Stomach smooth muscle (tissue), 2 donors: ENCODE measurements around the gene INPP4A.

Source experiments
- H3K27ac ChIP-seq: one replicate; pipeline ENCODE4 v1.7.0; 2013; ENCODE audit warnings: mild to moderate bottlenecking, low read length, inconsistent platforms
- H3K27me3 ChIP-seq, 2 donors: one replicate each; pipeline ENCODE4 v1.7.0; 2013; ENCODE audit warnings: low read length in 2 of 2; ENCODE audit not compliant: insufficient read depth in 2 of 2, control insufficient read depth in 1 of 2
- H3K36me3 ChIP-seq, 2 donors: one replicate each; pipeline ENCODE4 v1.7.0; 2013; ENCODE audit warnings: low read length in 2 of 2; ENCODE audit not compliant: control insufficient read depth in 2 of 2, insufficient read depth in 2 of 2
- H3K4me1 ChIP-seq: one replicate; pipeline ENCODE4 v1.7.0; 2013; ENCODE audit warnings: low read length; ENCODE audit not compliant: control insufficient read depth, insufficient read depth
- H3K4me3 ChIP-seq, 2 donors: one replicate each; pipeline ENCODE4 v1.7.0; 2013; ENCODE audit warnings: low read length in 2 of 2
- H3K9ac ChIP-seq, 2 donors: one replicate each; pipeline ENCODE4 v1.7.0; 2013; ENCODE audit warnings: low read length in 2 of 2, mild to moderate bottlenecking in 1 of 2
- H3K9me3 ChIP-seq, 2 donors: one replicate each; pipeline ENCODE4 v1.7.0; 2013; ENCODE audit warnings: low read length in 2 of 2; ENCODE audit not compliant: control insufficient read depth in 2 of 2
- donor health status: healthy.
- donor health status: Pancreatic carcinoma.

Gene INPP4A

GRCh38 chr2:98486374-98486981 lies 41.8 kb downstream of the INPP4A start:
- Histone ChIP-seq H3K4me3 (no peak overlapping the region), H3K4me1 (peaks cover 22% of the 10 kb centered on the region), H3K36me3 (no peaks in the 10 kb centered on the region), H3K27me3 (no peaks in the 10 kb centered on the region), H3K9me3 (no peaks in the 10 kb centered on the region), H3K9ac (no peak overlapping the region), H3K27ac (no peak overlapping the region)

GRCh38 chr2:98487101-98487805 lies 42.6 kb downstream of the INPP4A start:
- Histone ChIP-seq H3K27ac (no peak overlapping the region), H3K36me3 (no peaks in the 10 kb centered on the region), H3K4me3 (no peak overlapping the region), H3K9ac (no peak overlapping the region), H3K4me1 (peaks cover 25% of the 10 kb centered on the region), H3K9me3 (no peaks in the 10 kb centered on the region), H3K27me3 (no peaks in the 10 kb centered on the region)

DNA sequence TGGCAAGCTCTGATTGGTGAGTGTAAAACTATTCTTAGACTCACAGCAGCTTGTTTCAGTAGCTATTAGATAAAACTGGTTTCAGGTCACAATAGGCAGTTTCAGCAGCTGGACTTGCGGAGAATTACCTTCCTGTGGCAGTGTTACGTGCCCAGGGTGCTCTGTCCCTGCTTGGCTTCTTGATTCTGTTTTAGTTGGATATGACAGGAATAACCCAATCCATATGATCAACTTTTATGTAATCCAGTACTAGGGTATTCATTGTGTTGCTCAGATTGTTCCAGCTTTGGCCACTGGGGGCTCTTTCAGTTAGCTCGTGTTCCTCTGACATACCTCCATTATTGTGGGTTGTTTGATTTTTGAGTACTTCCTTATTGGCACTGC lies 43.1 kb downstream of the INPP4A start:
- peaks cover 28% of the 10 kb centered on the region for H3K4me1 ChIP-seq
- no peak overlapping the region for H3K9ac ChIP-seq
- H3K4me3 ChIP-seq: no peak overlapping the region
- no peaks in the 10 kb centered on the region for H3K9me3 ChIP-seq
- H3K27ac ChIP-seq: no peak overlapping the region
- no peaks in the 10 kb centered on the region for H3K27me3 ChIP-seq
- no peaks in the 10 kb centered on the region for H3K36me3 ChIP-seq

- H3K9me3 ChIP-seq: no peaks in the 10 kb centered on the region
- H3K9ac ChIP-seq: no peak overlapping the region
- peaks cover 28% of the 10 kb centered on the region for H3K4me1 ChIP-seq
- H3K27ac ChIP-seq: no peak overlapping the region
- no peak overlapping the region for H3K4me3 ChIP-seq
- no peaks in the 10 kb centered on the region for H3K36me3 ChIP-seq
- H3K27me3 ChIP-seq: no peaks in the 10 kb centered on the region
Measured at GRCh38 chr2:98488252-98488651, 43.6 kb downstream of the INPP4A start.

DNA sequence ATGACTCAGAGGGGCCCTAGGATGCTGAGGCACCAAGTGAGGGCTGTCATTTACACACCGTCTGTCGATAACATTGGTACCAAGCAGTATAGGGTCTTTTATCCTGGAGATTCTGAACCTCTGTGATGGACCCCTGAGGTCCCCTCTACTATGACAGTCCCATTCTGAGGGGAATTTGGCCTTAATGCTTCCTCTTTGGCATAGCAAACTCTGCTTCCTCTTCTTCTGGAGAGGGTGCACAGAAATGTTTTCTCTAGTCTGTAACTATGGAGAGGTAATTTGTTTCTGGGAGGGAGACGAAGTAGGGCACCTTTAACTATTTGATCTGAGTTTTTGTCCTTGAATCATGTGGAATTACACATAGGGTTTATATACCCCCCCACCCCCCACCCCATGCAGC lies 44.8 kb downstream of the INPP4A start:
- Histone ChIP-seq H3K9me3 (no peaks in the 10 kb centered on the region), H3K27ac (no peak overlapping the region), H3K36me3 (no peaks in the 10 kb centered on the region), H3K27me3 (no peaks in the 10 kb centered on the region), H3K4me3 (no peak overlapping the region), H3K4me1 (peaks cover 33% of the 10 kb centered on the region), H3K9ac (no peak overlapping the region)

DNA sequence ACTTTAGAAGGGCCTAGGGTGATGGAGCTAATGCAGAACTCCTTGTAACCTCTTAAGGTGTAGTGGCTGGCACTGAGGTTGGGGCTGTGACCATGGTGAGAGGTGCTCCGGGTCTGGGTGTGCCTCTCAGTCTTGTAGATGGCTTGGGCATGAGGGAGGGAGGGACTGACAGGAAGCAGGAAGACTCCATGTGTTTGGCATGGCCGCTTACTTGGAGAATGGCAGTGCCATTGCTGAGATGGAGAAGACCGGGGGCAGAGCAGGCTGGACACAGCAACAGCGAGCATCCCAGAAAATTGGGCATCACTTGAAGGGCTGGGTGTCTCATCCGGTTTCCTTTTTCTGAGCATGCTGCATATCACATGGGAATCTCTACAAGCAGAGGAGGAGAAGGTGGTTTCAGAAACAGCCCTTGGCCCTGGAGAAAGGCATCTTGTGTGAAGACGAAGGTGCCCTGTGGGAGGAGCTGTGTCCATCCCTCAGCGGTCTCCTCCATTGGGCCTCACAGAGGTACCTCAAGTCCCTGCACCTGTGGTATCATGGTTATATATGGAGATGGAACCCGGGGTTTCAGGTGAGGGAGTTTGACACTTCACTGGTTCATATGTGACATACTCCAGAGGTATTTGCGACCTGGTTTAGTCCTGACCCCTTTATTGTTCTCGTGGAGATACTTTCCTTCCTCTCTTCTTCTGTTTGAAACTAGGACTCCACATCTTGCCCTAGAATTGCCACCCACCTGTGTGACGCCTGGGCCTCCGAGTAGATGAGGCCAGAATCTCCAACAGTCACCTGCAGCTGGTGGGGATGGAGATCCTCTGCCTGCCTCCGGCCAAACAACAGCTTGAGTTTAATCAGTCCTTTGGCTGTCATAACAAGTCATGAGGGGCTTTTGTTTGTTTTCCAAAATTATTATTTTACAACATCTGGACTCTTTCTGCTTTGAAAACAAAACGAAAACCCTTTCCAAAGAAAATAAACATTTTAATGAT lies 45.6 kb downstream of the INPP4A start:
- peaks cover 39% of the 10 kb centered on the region for H3K4me1 ChIP-seq
- H3K27ac ChIP-seq: no peak overlapping the region
- H3K4me3 ChIP-seq: no peak overlapping the region
- no peak overlapping the region for H3K9ac ChIP-seq
- H3K9me3 ChIP-seq: no peaks in the 10 kb centered on the region
- no peaks in the 10 kb centered on the region for H3K27me3 ChIP-seq
- H3K36me3 ChIP-seq: no peaks in the 10 kb centered on the region

DNA sequence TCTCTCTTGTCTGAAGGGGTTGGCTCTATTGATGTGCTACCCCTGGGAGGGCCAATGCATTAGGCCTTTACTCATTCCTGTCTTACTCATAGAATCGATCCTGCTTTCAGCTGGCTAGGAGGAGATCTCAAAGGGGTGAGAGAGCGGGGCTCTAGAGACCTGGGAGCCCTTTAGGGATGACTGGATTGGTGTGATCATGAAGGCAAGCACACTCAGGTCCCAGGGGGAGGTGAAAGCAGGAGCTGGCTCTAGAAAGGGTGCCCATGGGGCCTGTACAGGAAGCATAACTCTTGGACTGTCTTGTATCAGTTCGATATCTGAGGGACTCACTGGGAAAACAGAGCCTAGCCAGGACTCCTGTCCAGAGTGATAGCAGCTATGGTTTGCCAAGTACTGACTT lies 47.8 kb downstream of the INPP4A start:
- Histone ChIP-seq H3K9me3 (no peaks in the 10 kb centered on the region), H3K4me1 (peaks cover 37% of the 10 kb centered on the region), H3K27me3 (no peaks in the 10 kb centered on the region), H3K27ac (no peak overlapping the region), H3K9ac (no peak overlapping the region), H3K4me3 (no peak overlapping the region), H3K36me3 (no peaks in the 10 kb centered on the region)

DNA sequence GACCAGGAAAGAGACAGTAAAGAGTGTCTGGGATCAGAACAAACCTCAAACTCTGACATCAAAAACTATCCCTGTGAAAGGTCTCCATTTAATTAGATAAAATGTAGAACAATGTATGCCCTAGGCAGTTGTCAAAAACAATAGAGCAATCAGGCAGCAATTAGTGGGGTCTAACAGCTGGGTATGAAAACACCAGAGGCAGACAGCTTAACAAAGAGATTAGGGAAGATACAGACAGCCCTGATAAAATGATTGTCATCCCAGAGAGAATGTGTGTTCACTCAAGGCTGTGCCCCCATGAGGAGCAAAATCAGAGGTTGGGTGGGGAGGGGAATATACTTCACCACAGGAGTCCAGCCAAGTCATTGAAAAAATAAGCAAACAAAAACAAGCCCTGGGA lies 50.0 kb downstream of the INPP4A start:
- Histone ChIP-seq H3K4me1 (peaks cover 32% of the 10 kb centered on the region), H3K27ac (no peak overlapping the region), H3K9ac (no peak overlapping the region), H3K4me3 (no peak overlapping the region), H3K36me3 (no peaks in the 10 kb centered on the region), H3K9me3 (no peaks in the 10 kb centered on the region), H3K27me3 (no peaks in the 10 kb centered on the region)

GRCh38 chr2:98496750-98497493 lies 52.3 kb downstream of the INPP4A start:
- no peaks in the 10 kb centered on the region for H3K36me3 ChIP-seq
- H3K27me3 ChIP-seq: no peaks in the 10 kb centered on the region
- no peak overlapping the region for H3K4me3 ChIP-seq
- no peak overlapping the region for H3K27ac ChIP-seq
- H3K4me1 ChIP-seq: peaks cover 17% of the 10 kb centered on the region
- H3K9me3 ChIP-seq: no peaks in the 10 kb centered on the region
- no peak overlapping the region for H3K9ac ChIP-seq

- H3K36me3 ChIP-seq: no peaks in the 10 kb centered on the region
- no peak overlapping the region for H3K4me3 ChIP-seq
- H3K27ac ChIP-seq: no peak overlapping the region
- peaks cover 23% of the 10 kb centered on the region for H3K4me1 ChIP-seq
- no peak overlapping the region for H3K9ac ChIP-seq
- no peaks in the 10 kb centered on the region for H3K27me3 ChIP-seq
- H3K9me3 ChIP-seq: no peaks in the 10 kb centered on the region
Measured at GRCh38 chr2:98498703-98499440, 54.2 kb downstream of the INPP4A start.
